ENCODE results near the gene NOD1.

The NOD1 gene

GRCh38 chr7:30473903-30474302, 4.7 kb downstream of the NOD1 start:
- H3K27ac ChIP-seq: no peak overlapping the region
- no peaks in the 10 kb centered on the region for H4K20me1 ChIP-seq (ENCODE audit: insufficient read depth)
- H3K4me3 ChIP-seq (IDR thresholded peaks at IDR 0.05; ENCODE audit: insufficient read depth, low read depth, low read length): no peak overlapping the region
- H3K27me3 ChIP-seq (ENCODE audit: insufficient read depth, low read depth): no peaks in the 10 kb centered on the region
- no peak overlapping the region for H3K4me2 ChIP-seq
- H3K79me2 ChIP-seq (ENCODE audit: insufficient read depth, low read depth): no peaks in the 10 kb centered on the region
- no peak for TF ChIP-seq CTCF (conservative IDR thresholded peaks at IDR 0.05; ENCODE audit: low read depth, low read length)
- H3K36me3 ChIP-seq (ENCODE audit: insufficient read depth): no peaks in the 10 kb centered on the region
- no peak overlapping the region for H3K9ac ChIP-seq
- no peak overlapping the region for H2AFZ ChIP-seq (ENCODE audit: low read depth)
- H3K4me1 ChIP-seq (ENCODE audit: low read depth, poor library complexity, severe bottlenecking): peaks cover 4% of the 10 kb centered on the region

GRCh38 chr7:30472784-30473775, 5.5 kb downstream of the NOD1 start:
- H3K79me2 ChIP-seq (ENCODE audit: insufficient read depth, low read depth): no peaks in the 10 kb centered on the region
- no peak overlapping the region for H2AFZ ChIP-seq (ENCODE audit: low read depth)
- H3K4me1 ChIP-seq (ENCODE audit: low read depth, poor library complexity, severe bottlenecking): peaks cover 4% of the 10 kb centered on the region
- TF ChIP-seq CTCF (conservative IDR thresholded peaks at IDR 0.05; ENCODE audit: low read depth, low read length): no peak
- H3K4me3 ChIP-seq (IDR thresholded peaks at IDR 0.05; ENCODE audit: insufficient read depth, low read depth, low read length): no peak overlapping the region
- no peaks in the 10 kb centered on the region for H4K20me1 ChIP-seq (ENCODE audit: insufficient read depth)
- H3K27ac ChIP-seq: no peak overlapping the region
- H3K9ac ChIP-seq: no peak overlapping the region
- no peaks in the 10 kb centered on the region for H3K36me3 ChIP-seq (ENCODE audit: insufficient read depth)
- H3K4me2 ChIP-seq: no peak overlapping the region
- H3K27me3 ChIP-seq (ENCODE audit: insufficient read depth, low read depth): no peaks in the 10 kb centered on the region

GRCh38 chr7:30472081-30472783, 6.4 kb downstream of the NOD1 start:
- H4K20me1 ChIP-seq (ENCODE audit: insufficient read depth): no peaks in the 10 kb centered on the region
- no peaks in the 10 kb centered on the region for H3K79me2 ChIP-seq (ENCODE audit: insufficient read depth, low read depth)
- no peaks in the 10 kb centered on the region for H3K4me1 ChIP-seq (ENCODE audit: low read depth, poor library complexity, severe bottlenecking)
- H3K9ac ChIP-seq: no peak overlapping the region
- no peak overlapping the region for H3K4me2 ChIP-seq
- no peak for TF ChIP-seq CTCF (conservative IDR thresholded peaks at IDR 0.05; ENCODE audit: low read depth, low read length)
- no peak overlapping the region for H3K27ac ChIP-seq
- no peak overlapping the region for H2AFZ ChIP-seq (ENCODE audit: low read depth)
- H3K36me3 ChIP-seq (ENCODE audit: insufficient read depth): no peaks in the 10 kb centered on the region
- H3K4me3 ChIP-seq (IDR thresholded peaks at IDR 0.05; ENCODE audit: insufficient read depth, low read depth, low read length): no peak overlapping the region
- H3K27me3 ChIP-seq (ENCODE audit: insufficient read depth, low read depth): no peaks in the 10 kb centered on the region

- Histone ChIP-seq H3K9ac (no peak overlapping the region), H3K27me3 (ENCODE audit: insufficient read depth, low read depth) (no peaks in the 10 kb centered on the region), H3K4me2 (no peak overlapping the region), H3K79me2 (ENCODE audit: insufficient read depth, low read depth) (no peaks in the 10 kb centered on the region), H2AFZ (ENCODE audit: low read depth) (no peak overlapping the region), H3K36me3 (ENCODE audit: insufficient read depth) (no peaks in the 10 kb centered on the region), H4K20me1 (ENCODE audit: insufficient read depth) (no peaks in the 10 kb centered on the region), H3K27ac (no peak overlapping the region), H3K4me1 (ENCODE audit: low read depth, poor library complexity, severe bottlenecking) (no peaks in the 10 kb centered on the region), H3K4me3 (IDR thresholded peaks at IDR 0.05; ENCODE audit: insufficient read depth, low read depth, low read length) (no peak overlapping the region)
- no peak for TF ChIP-seq CTCF (conservative IDR thresholded peaks at IDR 0.05; ENCODE audit: low read depth, low read length)
These were observed 7.4 kb downstream of the NOD1 start for GRCh38 chr7:30471205-30471604.
